Activated CD4-positive, alpha-beta T cell treated with anti-CD3 and anti-CD28 coated beads, Interleukin-2, amount 10 ng/mL, durations not matched to agents 24 days and 14 days (primary cell): ENCODE measurements around the gene AFTPH. TPM values are rescaled to one million over a fixed set of nuclear protein-coding genes. Genes with fewer than 3 reads are reported as not detected.

ENCODE experiments used
- DNase-seq: peaks from one replicate; pipeline ENCODE4 v3.0.0; 2022
- H3K27ac Mint-ChIP-seq: one replicate; pipeline ENCODE4 v1.8.0; 2022; ENCODE audit warnings: mild to moderate bottlenecking, mixed read lengths
- H3K27me3 Mint-ChIP-seq: one replicate; pipeline ENCODE4 v1.8.0; 2022; ENCODE audit warnings: mixed read lengths
- H3K36me3 Mint-ChIP-seq: one replicate; pipeline ENCODE4 v1.8.0; 2022; ENCODE audit warnings: low read depth, mild to moderate bottlenecking, mixed read lengths
- H3K4me1 Mint-ChIP-seq: one replicate; pipeline ENCODE4 v1.8.0; 2021; ENCODE audit warnings: mixed read lengths
- H3K4me3 Mint-ChIP-seq: one replicate; pipeline ENCODE4 v1.8.0; 2022; ENCODE audit warnings: mild to moderate bottlenecking, moderate library complexity, mixed read lengths
- H3K9me3 Mint-ChIP-seq: one replicate; pipeline ENCODE4 v1.8.0; 2021; ENCODE audit warnings: mixed read lengths
- intact Hi-C: fragments of 100-400 bp; cut with micrococcal nuclease; formaldehyde crosslinking; loops from one replicate; pipeline ENCODE4 v1.15.1; 2023
- total RNA-seq: library from RNA; stranded (reverse); gene quantifications from 2 replicates; pipeline ENCODE4 v1.2.3, GENCODE V29; 2022

The AFTPH gene
- total RNA-seq, 1 donor from 2014 or later = 39.6 TPM

GRCh38 chr2:64635976-64636911 is 112.1 kb downstream of the AFTPH start:
- peaks cover 51% of the 10 kb centered on the region for H3K4me1 Mint-ChIP-seq

GRCh38 chr2:64637000-64637635 is 113.0 kb downstream of the AFTPH start:
- peak overlapping the region; percentile 68 for H3K4me3 Mint-ChIP-seq
- intact Hi-C loops = no loop called here
- peak overlapping the region; percentile 84 for H3K27ac Mint-ChIP-seq
- no peak for DNase-seq
- peaks cover 36% of the 10 kb centered on the region for H3K36me3 Mint-ChIP-seq
- no peaks in the 10 kb centered on the region for H3K9me3 Mint-ChIP-seq
- H3K4me1 Mint-ChIP-seq = peaks cover 57% of the 10 kb centered on the region
- H3K27me3 Mint-ChIP-seq = no peaks in the 10 kb centered on the region

More at GRCh38 chr2:64635976-64636911, 112.1 kb downstream of the AFTPH start:
- no peaks in the 10 kb centered on the region for H3K27me3 Mint-ChIP-seq
- H3K36me3 Mint-ChIP-seq = peaks cover 35% of the 10 kb centered on the region
- H3K9me3 Mint-ChIP-seq = no peaks in the 10 kb centered on the region
- H3K27ac Mint-ChIP-seq = peak overlapping the region; percentile 84
- H3K4me3 Mint-ChIP-seq = peak overlapping the region; percentile 68
- intact Hi-C loops = no loop called here
- DNase-seq = no peak

GRCh38 chr2:64637931-64638330 is 113.8 kb downstream of the AFTPH start:
- Mint-ChIP-seq H3K4me1 (peaks cover 62% of the 10 kb centered on the region), H3K27me3 (no peaks in the 10 kb centered on the region), H3K36me3 (peaks cover 34% of the 10 kb centered on the region), H3K9me3 (no peaks in the 10 kb centered on the region), H3K4me3 (peak overlapping the region; percentile 59), H3K27ac (peak overlapping the region; percentile 84)
- intact Hi-C loops = no loop called here
- no peak for DNase-seq

- peak overlapping the region; percentile 84 for H3K27ac Mint-ChIP-seq
Observed at GRCh38 chr2:64638502-64639120, 114.5 kb downstream of the AFTPH start.

GRCh38 chr2:64639691-64640090 is 115.6 kb downstream of the AFTPH start:
- no peak for DNase-seq
- Mint-ChIP-seq H3K27ac (peak overlapping the region; percentile 10), H3K4me1 (peaks cover 73% of the 10 kb centered on the region), H3K36me3 (peaks cover 23% of the 10 kb centered on the region), H3K9me3 (no peaks in the 10 kb centered on the region), H3K4me3 (no peak overlapping the region), H3K27me3 (no peaks in the 10 kb centered on the region)
- intact Hi-C loops = no loop called here

More at GRCh38 chr2:64638502-64639120, 114.5 kb downstream of the AFTPH start:
- peaks cover 66% of the 10 kb centered on the region for H3K4me1 Mint-ChIP-seq
- no peak for DNase-seq
- intact Hi-C loops = no loop called here
- H3K36me3 Mint-ChIP-seq = peaks cover 29% of the 10 kb centered on the region
- H3K9me3 Mint-ChIP-seq = no peaks in the 10 kb centered on the region
- H3K27me3 Mint-ChIP-seq = no peaks in the 10 kb centered on the region
- peak overlapping the region; percentile 59 for H3K4me3 Mint-ChIP-seq

DNA sequence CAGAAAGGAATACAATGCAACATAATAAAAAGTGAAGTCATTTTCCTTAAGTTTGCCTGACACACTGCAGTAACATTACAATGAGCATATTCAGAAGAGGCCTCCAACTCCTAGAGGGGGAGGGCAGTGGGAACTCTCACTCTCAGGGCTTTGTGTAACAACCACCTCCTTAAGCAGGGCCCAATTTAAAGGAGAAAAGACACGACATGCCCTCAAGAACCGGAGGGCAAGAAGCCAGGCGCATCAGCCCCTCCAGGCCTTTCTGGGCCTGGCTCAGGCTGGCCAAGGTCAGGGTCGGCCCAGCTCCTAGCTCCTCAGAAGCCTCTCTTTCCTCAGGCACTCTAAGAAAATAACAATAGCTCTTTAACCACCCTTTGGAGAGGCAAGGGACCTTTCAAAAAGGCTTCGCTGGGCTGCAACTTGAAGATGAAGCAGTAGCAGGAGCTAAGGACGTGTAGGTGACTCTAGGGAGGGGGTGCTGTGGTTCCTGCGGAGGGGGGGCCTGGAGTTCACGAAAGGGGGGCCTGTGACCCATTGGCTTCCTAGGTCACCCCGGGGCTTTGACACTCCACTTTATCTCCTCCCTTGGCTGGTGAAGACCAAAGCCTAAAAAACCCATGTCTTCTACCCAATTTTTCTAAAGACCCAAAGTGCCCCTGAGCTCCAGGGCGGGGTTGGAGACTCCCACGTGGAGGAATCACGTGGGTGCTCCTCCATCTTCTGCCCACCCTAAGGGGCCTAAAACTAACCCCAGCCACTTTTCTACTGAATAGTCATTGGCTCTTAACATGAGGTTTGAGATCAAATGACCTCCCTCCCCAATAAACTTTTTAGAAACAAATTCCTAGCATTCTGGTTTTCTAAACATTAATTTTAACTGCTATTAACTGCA is 116.3 kb downstream of the AFTPH start:
- Mint-ChIP-seq H3K36me3 (peaks cover 20% of the 10 kb centered on the region), H3K27me3 (no peaks in the 10 kb centered on the region), H3K4me1 (peaks cover 79% of the 10 kb centered on the region), H3K27ac (peak overlapping the region; percentile 10), H3K9me3 (no peaks in the 10 kb centered on the region), H3K4me3 (no peak overlapping the region)
- DNase-seq = no peak
- intact Hi-C loops = no loop called here

DNA sequence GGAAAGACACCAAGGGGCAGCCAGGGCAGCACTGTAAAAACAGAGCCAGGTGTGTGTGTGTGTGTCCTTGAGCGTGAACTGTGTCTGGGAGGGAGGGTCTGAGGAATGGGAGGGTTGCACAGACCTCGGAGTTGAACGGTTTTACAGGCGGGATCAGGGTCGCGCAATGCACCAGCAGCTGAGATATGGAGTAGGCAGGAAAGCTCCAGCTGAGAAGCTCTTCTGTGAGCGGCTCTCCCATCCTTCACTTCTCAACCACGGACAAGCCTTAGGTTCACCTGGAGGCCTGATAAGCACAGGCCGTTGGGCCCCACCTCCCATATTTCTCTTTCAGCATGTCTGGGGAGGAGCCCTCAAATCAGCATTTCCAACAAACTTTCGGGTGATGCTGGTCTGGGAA is 117.5 kb downstream of the AFTPH start:
- H3K4me3 Mint-ChIP-seq = no peak overlapping the region
- H3K27ac Mint-ChIP-seq = peak overlapping the region; percentile 21
- no peak for DNase-seq
- peaks cover 79% of the 10 kb centered on the region for H3K4me1 Mint-ChIP-seq
- no peaks in the 10 kb centered on the region for H3K9me3 Mint-ChIP-seq
- intact Hi-C loops = no loop called here
- no peaks in the 10 kb centered on the region for H3K27me3 Mint-ChIP-seq
- peaks cover 11% of the 10 kb centered on the region for H3K36me3 Mint-ChIP-seq

Other genes starting within 250 kb of the AFTPH start
- 1.4 and 2.8 TPM in 2 replicates for gene LGALSL, start 70.2 kb upstream of the AFTPH start, total RNA-seq
- 24.6 and 26.7 TPM in 2 replicates for gene SERTAD2, start 129.6 kb downstream of the AFTPH start, total RNA-seq